ENCODE measurements around the gene SPDYE1.

GRCh38 chr7:43952028-43952427 is 45.7 kb upstream of the SPDYE1 start:
- TF ChIP-seq, protein P1, sequence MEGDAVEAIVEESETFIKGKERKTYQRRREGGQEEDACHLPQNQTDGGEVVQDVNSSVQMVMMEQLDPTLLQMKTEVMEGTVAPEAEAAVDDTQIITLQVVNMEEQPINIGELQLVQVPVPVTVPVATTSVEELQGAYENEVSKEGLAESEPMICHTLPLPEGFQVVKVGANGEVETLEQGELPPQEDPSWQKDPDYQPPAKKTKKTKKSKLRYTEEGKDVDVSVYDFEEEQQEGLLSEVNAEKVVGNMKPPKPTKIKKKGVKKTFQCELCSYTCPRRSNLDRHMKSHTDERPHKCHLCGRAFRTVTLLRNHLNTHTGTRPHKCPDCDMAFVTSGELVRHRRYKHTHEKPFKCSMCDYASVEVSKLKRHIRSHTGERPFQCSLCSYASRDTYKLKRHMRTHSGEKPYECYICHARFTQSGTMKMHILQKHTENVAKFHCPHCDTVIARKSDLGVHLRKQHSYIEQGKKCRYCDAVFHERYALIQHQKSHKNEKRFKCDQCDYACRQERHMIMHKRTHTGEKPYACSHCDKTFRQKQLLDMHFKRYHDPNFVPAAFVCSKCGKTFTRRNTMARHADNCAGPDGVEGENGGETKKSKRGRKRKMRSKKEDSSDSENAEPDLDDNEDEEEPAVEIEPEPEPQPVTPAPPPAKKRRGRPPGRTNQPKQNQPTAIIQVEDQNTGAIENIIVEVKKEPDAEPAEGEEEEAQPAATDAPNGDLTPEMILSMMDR (IDR thresholded peaks at IDR 0.05; ENCODE audit: insufficient read depth, low read depth, low read length), result no peak
- no peak for TF ChIP-seq EZH2 (IDR thresholded peaks at IDR 0.05; ENCODE audit: insufficient read depth, low read length)
